Erythroblast (primary cell): Measurements from ENCODE around the gene ZBTB38.

ENCODE experiments used
- GATA1 ChIP-seq: IDR thresholded peaks from 2 replicates; pipeline ENCODE4 v1.6.1; 2011; ENCODE audit warnings: low read depth, mild to moderate bottlenecking, control low read depth, low read length, moderate library complexity
- POLR2A ChIP-seq: IDR thresholded peaks from 2 replicates; pipeline ENCODE4 v1.6.1; 2011; ENCODE audit warnings: mild to moderate bottlenecking, low read length

- TF ChIP-seq POLR2A (no peak), GATA1 (no peak)
These were observed 29.7 kb downstream of the ZBTB38 start for GRCh38 chr3:141397996-141398395.
